ENCODE results near the gene ANKRD11.

ANKRD11 gene

DNA sequence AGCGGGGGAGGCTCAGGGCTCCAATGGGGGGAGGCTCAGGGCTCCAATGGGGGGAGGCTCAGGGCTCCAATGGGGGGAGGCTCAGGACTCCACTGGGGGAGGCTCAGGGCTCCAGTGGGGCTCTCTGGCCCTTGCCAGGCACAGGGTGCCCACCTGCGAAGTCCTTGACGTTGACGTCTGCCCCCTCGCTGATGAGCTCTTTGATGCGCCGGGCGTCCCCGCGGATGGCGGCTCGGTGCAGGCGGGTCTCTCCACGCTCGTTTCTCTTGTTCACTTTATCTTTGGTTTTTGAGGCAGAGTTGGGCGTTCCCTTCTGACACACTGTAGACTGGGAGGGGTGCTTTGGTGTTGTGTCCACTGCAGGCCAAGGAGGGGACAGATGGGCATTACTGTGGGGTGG is 199.9 kb downstream of the ANKRD11 start:
- H3K4me3 ChIP-seq (ENCODE audit: low read depth, low read length): no peak overlapping the region
- H3K27me3 ChIP-seq (ENCODE audit: insufficient read depth, low read depth, severe bottlenecking): no peaks in the 10 kb centered on the region
- no peaks in the 10 kb centered on the region for H3K9me3 ChIP-seq (ENCODE audit: severe bottlenecking)
- no peak overlapping the region for H3K27ac ChIP-seq
- no peak for DNase-seq
- H3K36me3 ChIP-seq: peaks cover 19% of the 10 kb centered on the region
- TF ChIP-seq, protein P1, sequence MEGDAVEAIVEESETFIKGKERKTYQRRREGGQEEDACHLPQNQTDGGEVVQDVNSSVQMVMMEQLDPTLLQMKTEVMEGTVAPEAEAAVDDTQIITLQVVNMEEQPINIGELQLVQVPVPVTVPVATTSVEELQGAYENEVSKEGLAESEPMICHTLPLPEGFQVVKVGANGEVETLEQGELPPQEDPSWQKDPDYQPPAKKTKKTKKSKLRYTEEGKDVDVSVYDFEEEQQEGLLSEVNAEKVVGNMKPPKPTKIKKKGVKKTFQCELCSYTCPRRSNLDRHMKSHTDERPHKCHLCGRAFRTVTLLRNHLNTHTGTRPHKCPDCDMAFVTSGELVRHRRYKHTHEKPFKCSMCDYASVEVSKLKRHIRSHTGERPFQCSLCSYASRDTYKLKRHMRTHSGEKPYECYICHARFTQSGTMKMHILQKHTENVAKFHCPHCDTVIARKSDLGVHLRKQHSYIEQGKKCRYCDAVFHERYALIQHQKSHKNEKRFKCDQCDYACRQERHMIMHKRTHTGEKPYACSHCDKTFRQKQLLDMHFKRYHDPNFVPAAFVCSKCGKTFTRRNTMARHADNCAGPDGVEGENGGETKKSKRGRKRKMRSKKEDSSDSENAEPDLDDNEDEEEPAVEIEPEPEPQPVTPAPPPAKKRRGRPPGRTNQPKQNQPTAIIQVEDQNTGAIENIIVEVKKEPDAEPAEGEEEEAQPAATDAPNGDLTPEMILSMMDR (IDR thresholded peaks at IDR 0.05; ENCODE audit: low read depth, low read length): no peak

DNA sequence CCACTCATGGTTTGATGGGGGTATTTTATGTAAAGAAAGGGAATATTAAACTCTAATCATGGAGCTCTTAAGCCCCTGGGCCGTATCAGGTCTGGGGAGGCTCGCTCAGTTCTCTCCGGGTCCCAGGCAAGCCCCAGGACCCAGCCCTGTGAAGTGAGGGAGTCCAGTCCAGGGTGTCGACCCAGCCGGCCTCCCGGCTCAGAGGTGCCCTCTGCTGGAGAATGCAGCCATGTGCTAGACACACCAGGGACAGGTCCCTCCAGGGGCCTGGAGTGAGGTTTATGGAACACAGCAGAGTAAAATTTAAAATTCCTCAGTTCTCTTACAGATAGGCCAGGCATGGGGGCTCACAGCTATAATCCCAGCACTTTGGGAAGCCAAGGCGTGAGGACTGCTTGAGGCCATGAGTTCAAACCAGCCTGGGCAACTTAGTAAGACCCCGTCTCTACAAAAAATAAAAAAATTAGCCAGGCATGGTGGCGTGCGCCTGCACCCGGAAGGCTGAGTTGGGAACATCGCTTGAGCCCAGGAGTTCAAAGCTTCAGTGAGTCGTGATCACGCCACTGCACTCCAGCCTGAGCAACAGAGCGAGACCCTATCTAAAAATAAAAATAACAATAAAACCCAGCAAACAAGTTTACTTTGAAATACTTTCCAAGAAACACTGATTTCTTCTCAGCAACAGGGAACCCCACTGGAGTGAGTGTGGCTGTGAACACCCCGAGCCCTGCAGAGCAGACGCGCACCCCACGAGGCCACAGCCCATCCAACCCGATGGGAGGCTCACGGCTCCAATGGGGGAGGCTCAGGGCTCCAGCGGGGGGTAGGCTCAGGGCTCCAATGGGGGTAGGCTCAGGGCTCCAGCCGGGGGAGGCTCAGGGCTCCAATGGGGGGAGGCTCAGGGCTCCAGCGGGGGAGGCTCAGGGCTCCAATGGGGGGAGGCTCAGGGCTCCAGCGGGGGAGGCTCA is 200.6 kb downstream of the ANKRD11 start:
- peak; percentile 71 for DNase-seq
- Histone ChIP-seq H3K36me3 (peaks cover 21% of the 10 kb centered on the region), H3K4me3 (ENCODE audit: low read depth, low read length) (no peak overlapping the region), H3K27ac (no peak overlapping the region), H3K27me3 (ENCODE audit: insufficient read depth, low read depth, severe bottlenecking) (no peaks in the 10 kb centered on the region), H3K9me3 (ENCODE audit: severe bottlenecking) (no peaks in the 10 kb centered on the region)
- TF ChIP-seq, protein P1 (IDR thresholded peaks at IDR 0.05; ENCODE audit: low read depth, low read length): peak; percentile 77

DNA sequence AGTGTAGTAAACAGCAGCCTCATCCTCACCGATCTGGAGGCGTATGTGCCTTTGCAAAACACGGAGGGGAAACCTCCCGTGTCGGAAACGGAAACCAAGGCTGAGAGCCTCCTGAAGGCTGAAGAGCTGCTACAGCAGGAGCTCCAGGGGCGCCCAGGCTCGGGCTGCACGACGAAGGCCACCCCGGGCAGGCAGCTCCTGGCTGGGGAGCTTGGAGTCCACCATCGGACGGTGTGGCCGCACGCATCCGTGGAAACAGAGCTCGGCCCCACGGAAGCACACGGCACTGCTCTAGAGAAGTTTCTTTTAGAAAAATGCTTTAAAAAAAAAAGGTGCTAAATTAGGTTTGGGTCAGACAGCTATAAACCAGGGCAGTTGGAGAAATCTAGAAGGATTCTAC is 201.4 kb downstream of the ANKRD11 start:
- TF ChIP-seq, protein P1 (IDR thresholded peaks at IDR 0.05; ENCODE audit: low read depth, low read length): no peak
- Histone ChIP-seq H3K9me3 (ENCODE audit: severe bottlenecking) (no peaks in the 10 kb centered on the region), H3K36me3 (peaks cover 21% of the 10 kb centered on the region), H3K4me3 (ENCODE audit: low read depth, low read length) (no peak overlapping the region), H3K27me3 (ENCODE audit: insufficient read depth, low read depth, severe bottlenecking) (no peaks in the 10 kb centered on the region), H3K27ac (no peak overlapping the region)
- no peak for DNase-seq

DNA sequence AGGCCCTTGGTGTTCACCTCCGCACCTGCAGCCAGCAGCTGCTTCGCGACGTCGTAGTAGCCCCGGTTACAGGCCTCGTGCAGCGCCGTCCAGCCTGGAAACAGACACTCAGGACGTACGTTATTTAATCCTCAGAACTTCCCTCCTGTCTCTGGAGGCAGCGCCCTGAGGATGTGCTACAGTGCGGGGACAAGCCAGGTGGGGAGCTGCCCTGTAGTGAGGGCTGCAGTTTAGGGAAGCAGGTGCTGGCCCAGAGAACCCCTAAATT is 201.8 kb downstream of the ANKRD11 start:
- H3K27me3 ChIP-seq (ENCODE audit: insufficient read depth, low read depth, severe bottlenecking): no peaks in the 10 kb centered on the region
- DNase-seq: no peak
- no peak overlapping the region for H3K4me3 ChIP-seq (ENCODE audit: low read depth, low read length)
- TF ChIP-seq, protein P1 (IDR thresholded peaks at IDR 0.05; ENCODE audit: low read depth, low read length): no peak
- H3K27ac ChIP-seq: no peak overlapping the region
- H3K36me3 ChIP-seq: peaks cover 21% of the 10 kb centered on the region
- H3K9me3 ChIP-seq (ENCODE audit: severe bottlenecking): no peaks in the 10 kb centered on the region

DNA sequence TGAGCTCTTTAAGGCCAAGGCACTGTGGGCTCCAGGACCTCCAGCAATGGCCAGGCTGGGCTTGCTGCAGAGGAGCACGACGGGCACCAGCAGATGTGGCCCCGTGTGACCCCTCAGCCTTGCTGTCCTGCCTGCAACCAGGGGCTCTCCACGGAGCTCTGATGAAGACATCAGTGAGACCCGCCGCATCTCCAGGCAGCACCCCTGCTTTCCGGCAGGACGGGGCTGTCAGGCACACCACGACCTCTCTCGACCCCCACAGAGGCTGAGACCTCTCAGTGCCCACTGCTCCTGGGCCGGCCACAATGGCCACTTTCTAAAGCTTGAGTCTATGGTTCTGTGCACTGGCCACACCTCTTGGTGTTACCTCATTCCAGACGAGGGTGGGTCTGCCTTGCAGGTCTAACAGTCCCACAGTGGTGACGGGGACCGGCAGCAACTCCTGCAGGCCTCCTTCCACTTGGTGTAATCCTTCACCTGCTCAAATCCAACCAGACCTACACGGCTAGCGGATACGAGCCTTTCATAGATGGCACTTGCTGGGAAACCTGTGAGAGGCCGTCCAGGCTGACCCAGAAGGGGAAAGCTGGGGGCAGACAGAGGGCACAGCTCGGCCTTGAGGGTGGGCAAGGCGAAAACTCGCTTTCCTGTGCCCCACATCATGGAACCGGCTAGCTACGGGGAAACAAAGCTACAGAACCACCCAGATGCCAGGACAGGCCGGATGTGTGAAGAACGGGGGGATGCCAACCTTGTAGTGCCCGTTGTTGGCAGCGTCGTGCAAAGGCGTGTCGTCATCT is 202.4 kb downstream of the ANKRD11 start:
- TF ChIP-seq, protein P1 (IDR thresholded peaks at IDR 0.05; ENCODE audit: low read depth, low read length): no peak
- Histone ChIP-seq H3K36me3 (peaks cover 21% of the 10 kb centered on the region), H3K27ac (no peak overlapping the region), H3K9me3 (ENCODE audit: severe bottlenecking) (no peaks in the 10 kb centered on the region), H3K27me3 (ENCODE audit: insufficient read depth, low read depth, severe bottlenecking) (no peaks in the 10 kb centered on the region), H3K4me3 (ENCODE audit: low read depth, low read length) (no peak overlapping the region)
- no peak for DNase-seq
